ENCODE data around the gene SEC24B. TPM values are rescaled to one million over a fixed set of nuclear protein-coding genes. Genes with fewer than 3 reads are reported as not detected.

SEC24B gene
- total RNA-seq, 1 experiment from 2014 or later, result 35.0 TPM

GRCh38 chr4:109441862-109442458, 8.3 kb downstream of the SEC24B start:
- DNase-seq (ENCODE audit: unreplicated experiment), result peak; percentile 55
- Mint-ChIP-seq H3K4me3 (ENCODE audit: unreplicated experiment) (peak overlapping the region; percentile 62), H3K36me3 (ENCODE audit: insufficient read depth, unreplicated experiment) (peaks cover 29% of the 10 kb centered on the region), H3K27ac (ENCODE audit: low read depth, unreplicated experiment) (peak overlapping the region; percentile 76), H3K27me3 (ENCODE audit: insufficient read depth, unreplicated experiment) (no peaks in the 10 kb centered on the region), H3K4me1 (ENCODE audit: insufficient read depth, unreplicated experiment) (peaks cover 57% of the 10 kb centered on the region), H3K9me3 (ENCODE audit: unreplicated experiment) (peaks cover 7% of the 10 kb centered on the region)
- BruUV-seq (replicated peaks), result no TSS peak
- CTCF ChIA-PET, result interaction anchor here (1.3 to 2.1 kb wide), 2 partner anchors 9 to 21 kb away, joined by 5 to 6 read pairs; partner anchors contain the start of gene SEC24B
- no peak for TF ChIP-seq CTCF (IDR thresholded peaks at IDR 0.05; ENCODE audit: unreplicated experiment)
- POLR2A ChIA-PET, result interaction anchor here (0.5 to 2.3 kb wide), 10 partner anchors 9 to 119 kb away, joined by 3 to 22 read pairs (median 4); partner anchors contain the start of gene SEC24B
- intact Hi-C loops (cut with micrococcal nuclease), result no loop called here

- Mint-ChIP-seq H3K27me3 (ENCODE audit: insufficient read depth, unreplicated experiment) (no peaks in the 10 kb centered on the region), H3K36me3 (ENCODE audit: insufficient read depth, unreplicated experiment) (peaks cover 41% of the 10 kb centered on the region), H3K4me3 (ENCODE audit: unreplicated experiment) (no peak overlapping the region), H3K27ac (ENCODE audit: low read depth, unreplicated experiment) (peak overlapping the region; percentile 76), H3K4me1 (ENCODE audit: insufficient read depth, unreplicated experiment) (peaks cover 50% of the 10 kb centered on the region), H3K9me3 (ENCODE audit: unreplicated experiment) (peaks cover 7% of the 10 kb centered on the region)
- POLR2A ChIA-PET, result interaction anchor here (0.7 to 2.8 kb wide), 3 partner anchors 10 to 824 kb away, joined by 3 to 25 read pairs (median 3); partner anchors contain the start of gene SEC24B
- intact Hi-C loops (cut with micrococcal nuclease), result no loop called here
- no peak for TF ChIP-seq CTCF (IDR thresholded peaks at IDR 0.05; ENCODE audit: unreplicated experiment)
- BruUV-seq (replicated peaks), result no TSS peak
- DNase-seq (ENCODE audit: unreplicated experiment), result no peak
- CTCF ChIA-PET, result interaction anchor here (1.1 to 1.6 kb wide), 4 partner anchors 10 to 42 kb away, joined by 3 to 5 read pairs (median 4); partner anchors contain the start of gene SEC24B
Measured at GRCh38 chr4:109444182-109444844, 10.7 kb downstream of the SEC24B start.

DNA sequence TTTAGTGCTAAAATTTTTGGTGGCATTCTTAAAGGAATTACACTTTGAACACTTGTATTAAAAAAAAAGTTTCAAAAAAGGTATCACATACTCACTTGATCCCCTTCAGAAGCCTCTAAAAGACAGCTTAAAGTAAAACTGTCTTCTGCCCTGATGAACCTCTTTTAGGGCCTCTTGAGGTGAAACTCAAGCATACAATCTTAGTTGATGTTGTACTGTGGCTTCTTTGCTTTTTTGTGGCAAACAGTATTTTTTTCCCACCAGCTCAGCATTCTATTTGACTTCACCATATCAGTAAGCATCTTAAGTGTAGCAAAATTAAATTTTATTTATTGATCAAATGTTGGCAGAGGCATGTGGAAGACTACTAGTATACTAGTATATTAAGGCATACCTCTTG, 13.7 kb downstream of the SEC24B start:
- CTCF ChIA-PET, result interaction anchor here (1.2 kb wide), 1 partner anchor 41 kb away, joined by 3 read pairs; no protein-coding TSS in a partner anchor
- no peak for DNase-seq (ENCODE audit: unreplicated experiment)
- no peaks in the 10 kb centered on the region for H3K27me3 Mint-ChIP-seq (ENCODE audit: insufficient read depth, unreplicated experiment)
- peaks cover 27% of the 10 kb centered on the region for H3K4me1 Mint-ChIP-seq (ENCODE audit: insufficient read depth, unreplicated experiment)
- POLR2A ChIA-PET, result interaction anchor here (0.7 to 1.1 kb wide), 2 partner anchors 17 to 282 kb away, joined by 3 to 4 read pairs; no protein-coding TSS in a partner anchor
- intact Hi-C loops (cut with micrococcal nuclease), result no loop called here
- no peak overlapping the region for H3K27ac Mint-ChIP-seq (ENCODE audit: low read depth, unreplicated experiment)
- TF ChIP-seq CTCF (IDR thresholded peaks at IDR 0.05; ENCODE audit: unreplicated experiment), result no peak
- no TSS peak for BruUV-seq (replicated peaks)
- H3K4me3 Mint-ChIP-seq (ENCODE audit: unreplicated experiment), result no peak overlapping the region
- peaks cover 62% of the 10 kb centered on the region for H3K36me3 Mint-ChIP-seq (ENCODE audit: insufficient read depth, unreplicated experiment)
- H3K9me3 Mint-ChIP-seq (ENCODE audit: unreplicated experiment), result peaks cover 7% of the 10 kb centered on the region

Measured in MCF 10A (cell line).